HepG2 (cell line): ENCODE measurements around the gene MTX1. TPM values are rescaled to one million over a fixed set of nuclear protein-coding genes. Genes with fewer than 3 reads are reported as not detected.
A peak's percentile ranks its signal among the peaks of the same experiment; 100 is the strongest.

Experiments used
- BCL6 ChIP-seq: IDR thresholded peaks from 2 replicates; pipeline ENCODE4 v1.6.1; 2016; ENCODE audit warnings: missing genetic modification reagents, missing compliant biosample characterization
- CHCHD3 ChIP-seq: sonication (generic); formaldehyde crosslinking; IDR thresholded peaks from 2 replicates; pipeline ENCODE4 v1.8.0; 2022; ENCODE audit warnings: mild to moderate bottlenecking, missing genetic modification reagents, moderate library complexity
- ETV5 ChIP-seq: IDR thresholded peaks from 2 replicates; pipeline ENCODE4 v1.6.1; 2018; ENCODE audit warnings: missing biosample characterization, missing genetic modification reagents, inconsistent platforms, borderline replicate concordance
- FLYWCH1 ChIP-seq: sonication (generic); formaldehyde crosslinking; IDR thresholded peaks from 2 replicates; pipeline ENCODE4 v1.8.1; 2023; ENCODE audit warnings: mild to moderate bottlenecking, missing genetic modification reagents
- FOXA3 ChIP-seq: IDR thresholded peaks from 2 replicates; pipeline ENCODE4 v1.6.1; 2016; ENCODE audit warnings: missing genetic modification reagents, missing compliant biosample characterization
- MAFF ChIP-seq: IDR thresholded peaks from 2 replicates; pipeline ENCODE4 v1.6.1; 2011; ENCODE audit warnings: low read depth, low read length, improper control_type of control experiment
- PPARG ChIP-seq: conservative IDR thresholded peaks from 2 replicates; pipeline ENCODE4 v1.6.1; 2016; ENCODE audit warnings: missing biosample characterization, missing genetic modification reagents
- SP2 ChIP-seq: sonication (generic); formaldehyde crosslinking; IDR thresholded peaks from 2 replicates; pipeline ENCODE4 v1.5.1; 2020; ENCODE audit warnings: mild to moderate bottlenecking, missing genetic modification reagents
- ZBTB8A ChIP-seq: sonication (generic); formaldehyde crosslinking; IDR thresholded peaks from 2 replicates; pipeline ENCODE4 v1.4.0; 2020; ENCODE audit warnings: mild to moderate bottlenecking, low read depth, missing genetic modification reagents, borderline replicate concordance
- ZEB1 ChIP-seq: IDR thresholded peaks from 2 replicates; pipeline ENCODE4 v1.6.1; 2012; ENCODE audit warnings: mild to moderate bottlenecking, low read depth, inconsistent platforms; ENCODE audit not compliant: insufficient replicate concordance
- ZNF121 ChIP-seq: sonication (generic); formaldehyde crosslinking; IDR thresholded peaks from 2 replicates; pipeline ENCODE4 v1.5.0; 2020; ENCODE audit warnings: mild to moderate bottlenecking, missing genetic modification reagents
- ZNF337 ChIP-seq: sonication (generic); formaldehyde crosslinking; IDR thresholded peaks from 2 replicates; pipeline ENCODE4 v1.5.1; 2020; ENCODE audit warnings: missing genetic modification reagents, low read depth, mild to moderate bottlenecking, borderline replicate concordance
- ZNF619 ChIP-seq: sonication (generic); formaldehyde crosslinking; IDR thresholded peaks from 2 replicates; pipeline ENCODE4 v1.4.0; 2020; ENCODE audit warnings: mild to moderate bottlenecking, missing genetic modification reagents
- ZNF790 ChIP-seq: sonication (generic); formaldehyde crosslinking; IDR thresholded peaks from 2 replicates; pipeline ENCODE4 v1.8.0; 2022; ENCODE audit warnings: missing genetic modification reagents, mild to moderate bottlenecking, borderline replicate concordance
- ZSCAN31 ChIP-seq: sonication (generic); formaldehyde crosslinking; IDR thresholded peaks from 2 replicates; pipeline ENCODE4 v1.5.0; 2020; ENCODE audit warnings: low read depth, mild to moderate bottlenecking, missing genetic modification reagents
- polyA plus RNA-seq, 8 experiments: library from polyadenylated mRNA; depleted of rRNA in 3 of 8; stranded (reverse) in 7 of 8; unstranded in 1 of 8; fragments of >200 nt; fragmentation: Illumina TruSeq in 4 of 8; extraction: Trizol in 4 of 8; gene quantifications; 2 replicates each; pipeline versions ENCODE4 v1.2.1 to v1.2.3, GENCODE V29; 2011 to 2016; ENCODE audit warnings: low read depth in 4 of 8, missing spikeins in 1 of 8, mixed read lengths in 1 of 8; ENCODE audit not compliant: insufficient read depth in 1 of 8
- total RNA-seq, 5 experiments: library from RNA; depleted of rRNA; stranded (reverse); fragments of >200 nt; fragmentation: Illumina TruSeq; extraction: Trizol; gene quantifications; 2 replicates each; pipeline ENCODE4 v1.2.3, GENCODE V29; 2016; ENCODE audit warnings: low read depth in 1 of 5
- TF ChIP-seq, protein P1 (sequence below): sonication (generic); formaldehyde crosslinking; IDR thresholded peaks from 2 replicates; pipeline ENCODE4 v1.8.1; 2023; ENCODE audit warnings: mild to moderate bottlenecking, missing genetic modification reagents
- TF ChIP-seq, protein P2 (sequence below): sonication (generic); formaldehyde crosslinking; IDR thresholded peaks from 2 replicates; pipeline ENCODE4 v1.4.0; 2020; ENCODE audit warnings: missing genetic modification reagents
- TF ChIP-seq, protein P3 (sequence below): sonication (generic); formaldehyde crosslinking; IDR thresholded peaks from 2 replicates; pipeline ENCODE4 v1.5.0; 2020; ENCODE audit warnings: missing genetic modification reagents, mild to moderate bottlenecking, borderline replicate concordance

MTX1 gene
- total and polyA plus RNA-seq, 2 of the 13 experiments (the other 11 are each of a cell fraction or from before 2014, with no cell fraction given), result 64.5 to 72.6 TPM

DNA sequence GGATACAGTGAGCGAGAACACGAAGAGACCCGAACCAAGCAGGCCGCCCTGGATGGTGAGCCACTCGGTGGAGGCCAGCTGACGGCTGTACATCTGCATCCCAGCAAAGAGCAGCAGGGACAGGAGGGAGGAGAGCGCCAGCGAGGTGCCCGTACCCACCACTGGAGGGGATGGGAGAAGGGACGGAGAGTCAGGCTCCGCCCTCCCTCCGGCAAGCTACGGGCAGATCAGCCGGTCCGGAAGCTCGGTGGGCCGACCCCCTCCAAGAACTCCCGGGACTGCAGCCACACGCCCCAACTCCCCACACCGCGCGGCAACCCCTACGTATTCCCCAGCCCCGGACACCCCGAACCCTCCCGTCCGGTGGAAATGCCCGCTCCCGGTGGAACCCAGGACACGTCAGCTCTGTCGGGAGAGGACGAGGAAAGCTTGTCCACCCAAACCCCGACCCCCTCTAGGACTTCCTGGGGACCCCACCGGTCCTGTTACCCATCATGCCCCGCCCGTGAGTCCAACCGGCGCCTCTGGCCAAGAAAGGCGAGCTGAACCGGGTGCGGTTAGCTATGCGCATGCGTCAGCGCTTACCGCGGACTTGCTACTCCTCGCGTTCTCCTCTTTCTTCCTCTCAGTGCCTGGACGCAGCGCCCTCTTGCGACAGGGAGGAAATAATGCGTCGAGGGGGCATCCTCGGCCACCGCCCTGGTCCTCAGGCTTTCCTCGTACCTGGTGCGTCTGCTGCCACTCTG, 35.6 kb upstream of the MTX1 start, which contains the start of gene KRTCAP2 (continued):
- TF ChIP-seq, protein P1, sequence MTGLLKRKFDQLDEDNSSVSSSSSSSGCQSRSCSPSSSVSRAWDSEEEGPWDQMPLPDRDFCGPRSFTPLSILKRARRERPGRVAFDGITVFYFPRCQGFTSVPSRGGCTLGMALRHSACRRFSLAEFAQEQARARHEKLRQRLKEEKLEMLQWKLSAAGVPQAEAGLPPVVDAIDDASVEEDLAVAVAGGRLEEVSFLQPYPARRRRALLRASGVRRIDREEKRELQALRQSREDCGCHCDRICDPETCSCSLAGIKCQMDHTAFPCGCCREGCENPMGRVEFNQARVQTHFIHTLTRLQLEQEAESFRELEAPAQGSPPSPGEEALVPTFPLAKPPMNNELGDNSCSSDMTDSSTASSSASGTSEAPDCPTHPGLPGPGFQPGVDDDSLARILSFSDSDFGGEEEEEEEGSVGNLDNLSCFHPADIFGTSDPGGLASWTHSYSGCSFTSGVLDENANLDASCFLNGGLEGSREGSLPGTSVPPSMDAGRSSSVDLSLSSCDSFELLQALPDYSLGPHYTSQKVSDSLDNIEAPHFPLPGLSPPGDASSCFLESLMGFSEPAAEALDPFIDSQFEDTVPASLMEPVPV, result no peak; the same call in 1 of the 2 replicates
- TF ChIP-seq, protein P2, sequence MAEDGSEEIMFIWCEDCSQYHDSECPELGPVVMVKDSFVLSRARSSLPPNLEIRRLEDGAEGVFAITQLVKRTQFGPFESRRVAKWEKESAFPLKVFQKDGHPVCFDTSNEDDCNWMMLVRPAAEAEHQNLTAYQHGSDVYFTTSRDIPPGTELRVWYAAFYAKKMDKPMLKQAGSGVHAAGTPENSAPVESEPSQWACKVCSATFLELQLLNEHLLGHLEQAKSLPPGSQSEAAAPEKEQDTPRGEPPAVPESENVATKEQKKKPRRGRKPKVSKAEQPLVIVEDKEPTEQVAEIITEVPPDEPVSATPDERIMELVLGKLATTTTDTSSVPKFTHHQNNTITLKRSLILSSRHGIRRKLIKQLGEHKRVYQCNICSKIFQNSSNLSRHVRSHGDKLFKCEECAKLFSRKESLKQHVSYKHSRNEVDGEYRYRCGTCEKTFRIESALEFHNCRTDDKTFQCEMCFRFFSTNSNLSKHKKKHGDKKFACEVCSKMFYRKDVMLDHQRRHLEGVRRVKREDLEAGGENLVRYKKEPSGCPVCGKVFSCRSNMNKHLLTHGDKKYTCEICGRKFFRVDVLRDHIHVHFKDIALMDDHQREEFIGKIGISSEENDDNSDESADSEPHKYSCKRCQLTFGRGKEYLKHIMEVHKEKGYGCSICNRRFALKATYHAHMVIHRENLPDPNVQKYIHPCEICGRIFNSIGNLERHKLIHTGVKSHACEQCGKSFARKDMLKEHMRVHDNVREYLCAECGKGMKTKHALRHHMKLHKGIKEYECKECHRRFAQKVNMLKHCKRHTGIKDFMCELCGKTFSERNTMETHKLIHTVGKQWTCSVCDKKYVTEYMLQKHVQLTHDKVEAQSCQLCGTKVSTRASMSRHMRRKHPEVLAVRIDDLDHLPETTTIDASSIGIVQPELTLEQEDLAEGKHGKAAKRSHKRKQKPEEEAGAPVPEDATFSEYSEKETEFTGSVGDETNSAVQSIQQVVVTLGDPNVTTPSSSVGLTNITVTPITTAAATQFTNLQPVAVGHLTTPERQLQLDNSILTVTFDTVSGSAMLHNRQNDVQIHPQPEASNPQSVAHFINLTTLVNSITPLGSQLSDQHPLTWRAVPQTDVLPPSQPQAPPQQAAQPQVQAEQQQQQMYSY, result peak; percentile 60; the same call in 1 of the 2 replicates
- TF ChIP-seq ZNF790 (CRISPR knock-in tag) (0 out of 2 replicates have a peak, but pooled peaks have one; percentile 55), ZNF121 (CRISPR knock-in tag) (0 out of 2 replicates have a peak, but pooled peaks have one; percentile 50), ZBTB8A (CRISPR knock-in tag) (no peak), FLYWCH1 (peak; percentile 48; the same call in 1 of the 2 replicates), ETV5 (CRISPR knock-in tag) (peak; percentile 76), ZNF619 (CRISPR knock-in tag) (no peak), MAFF (no peak), ZSCAN31 (CRISPR knock-in tag) (peak; percentile 87), BCL6 (CRISPR knock-in tag) (peak; percentile 44), FOXA3 (CRISPR knock-in tag) (peak; percentile 74), ZNF337 (CRISPR knock-in tag) (no peak), SP2 (no peak; the same call in 1 of the 2 replicates), CHCHD3 (CRISPR knock-in tag) (no peak), ZEB1 (peak; percentile 37), PPARG (CRISPR knock-in tag) (0 out of 2 replicates have a peak, but pooled peaks have one; percentile 54)
- TF ChIP-seq, protein P3, sequence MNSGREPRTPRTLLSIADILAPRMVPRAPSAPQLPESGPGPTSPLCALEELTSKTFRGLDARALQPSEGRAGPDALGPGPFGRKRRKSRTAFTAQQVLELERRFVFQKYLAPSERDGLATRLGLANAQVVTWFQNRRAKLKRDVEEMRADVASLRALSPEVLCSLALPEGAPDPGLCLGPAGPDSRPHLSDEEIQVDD (CRISPR knock-in tag), result no peak
